Measurements from ENCODE around the gene CLASRP. TPM values are rescaled to one million over a fixed set of nuclear protein-coding genes. Genes with fewer than 3 reads are reported as not detected.
A peak's percentile ranks its signal among the peaks of the same experiment; 100 is the strongest.

CLASRP gene
- total and polyA plus RNA-seq, 2 experiments from 2014 or later, result 9.2 to 45.1 TPM

GRCh38 chr19:45079063-45079910 lies 40.4 kb downstream of the CLASRP start, which contains the start of gene GEMIN7:
Gene GEMIN7 (plus strand): TSS chr19:45079260. CDS start chr19:45090115, 10,855 bp downstream.
- Histone ChIP-seq H3K4me2 (ENCODE audit: unreplicated experiment) (peak within 1 kb of the TSS; percentile 92), H3K27ac (peak within 1 kb of the TSS; percentile 60), H4K20me1 (ENCODE audit: insufficient read depth) (no peaks in the 10 kb centered on the region), H3F3A (ENCODE audit: insufficient read depth) (peaks cover 12% of the 10 kb centered on the region; the same call in 1 of the 2 replicates), H3K79me2 (ENCODE audit: insufficient read depth) (peaks cover 47% of the 10 kb centered on the region), H3K9me2 (ENCODE audit: insufficient read depth) (no peaks in the 10 kb centered on the region), H2AFZ (peak within 1 kb of the TSS; percentile 94), H3K4me1 (ENCODE audit: insufficient read depth) (peaks cover 8% of the 10 kb centered on the region), H3K4me3 (peak within 1 kb of the TSS; percentile 96), H3K9ac (peak within 1 kb of the TSS; percentile 93), H3K27me3 (replicated peaks; ENCODE audit: insufficient read depth) (no peaks in the 10 kb centered on the region), H3K36me3 (ENCODE audit: low read depth) (no peaks in the 10 kb centered on the region), H3K9me3 (ENCODE audit: low read depth) (no peaks in the 10 kb centered on the region)
- TF ChIP-seq EZH2 (IDR thresholded peaks at IDR 0.05; ENCODE audit: insufficient read depth, poor library complexity, severe bottlenecking) (no peak), EZH2phosphoT487 (IDR thresholded peaks at IDR 0.05; ENCODE audit: insufficient read depth, low read depth) (no peak)
- in situ Hi-C loops (cut with MboI), result no loop called here
- 0 to 1% methylated on average over 58 to 60 of the region's 61 CpGs for WGBS, 2 experiments (ENCODE audit: low coverage in 1 of 2, low lambda C conversion rate in 2 of 2, missing lambda C conversion rate in 2 of 2)
- DNase-seq, result peak; percentile 92

GRCh38 chr19:45079911-45080370 lies 41.1 kb downstream of the CLASRP start:
- TF ChIP-seq EZH2phosphoT487 (IDR thresholded peaks at IDR 0.05; ENCODE audit: insufficient read depth, low read depth), result no peak
- TF ChIP-seq EZH2 (IDR thresholded peaks at IDR 0.05; ENCODE audit: insufficient read depth, poor library complexity, severe bottlenecking), result no peak
- peak overlapping the region; percentile 92 for H3K4me2 ChIP-seq (ENCODE audit: unreplicated experiment)
- no peaks in the 10 kb centered on the region for H3K27me3 ChIP-seq (replicated peaks; ENCODE audit: insufficient read depth)
- H4K20me1 ChIP-seq (ENCODE audit: insufficient read depth), result no peaks in the 10 kb centered on the region
- H3F3A ChIP-seq (ENCODE audit: insufficient read depth), result peaks cover 5% of the 10 kb centered on the region; the same call in 1 of the 2 replicates
- H3K79me2 ChIP-seq (ENCODE audit: insufficient read depth), result peaks cover 54% of the 10 kb centered on the region
- peak overlapping the region; percentile 96 for H3K4me3 ChIP-seq
- H3K9ac ChIP-seq, result peak overlapping the region; percentile 93
- H3K27ac ChIP-seq, result peak overlapping the region; percentile 60
- H3K4me1 ChIP-seq (ENCODE audit: insufficient read depth), result peaks cover 8% of the 10 kb centered on the region
- H3K9me2 ChIP-seq (ENCODE audit: insufficient read depth), result no peaks in the 10 kb centered on the region
- in situ Hi-C loops (cut with MboI), result no loop called here
- 3% methylated on average over 6 of the region's 6 CpGs for WGBS, 2 experiments (ENCODE audit: low coverage in 1 of 2, low lambda C conversion rate in 2 of 2, missing lambda C conversion rate in 2 of 2)
- no peak for DNase-seq
- H3K36me3 ChIP-seq (ENCODE audit: low read depth), result no peaks in the 10 kb centered on the region
- H2AFZ ChIP-seq, result peak overlapping the region; percentile 94
- H3K9me3 ChIP-seq (ENCODE audit: low read depth), result no peaks in the 10 kb centered on the region

- H2AFZ ChIP-seq, result no peak overlapping the region
- H3K9ac ChIP-seq, result no peak overlapping the region
- 91 to 92% methylated on average over 5 of the region's 5 CpGs for WGBS, 2 experiments (ENCODE audit: low coverage in 1 of 2, low lambda C conversion rate in 2 of 2, missing lambda C conversion rate in 2 of 2)
- peaks cover 8% of the 10 kb centered on the region for H3K4me1 ChIP-seq (ENCODE audit: insufficient read depth)
- in situ Hi-C loops (cut with MboI), result no loop called here
- H4K20me1 ChIP-seq (ENCODE audit: insufficient read depth), result no peaks in the 10 kb centered on the region
- no peaks in the 10 kb centered on the region for H3K9me2 ChIP-seq (ENCODE audit: insufficient read depth)
- H3K9me3 ChIP-seq (ENCODE audit: low read depth), result no peaks in the 10 kb centered on the region
- H3K79me2 ChIP-seq (ENCODE audit: insufficient read depth), result peaks cover 72% of the 10 kb centered on the region
- TF ChIP-seq EZH2phosphoT487 (IDR thresholded peaks at IDR 0.05; ENCODE audit: insufficient read depth, low read depth) (no peak), EZH2 (IDR thresholded peaks at IDR 0.05; ENCODE audit: insufficient read depth, poor library complexity, severe bottlenecking) (no peak)
- H3F3A ChIP-seq (ENCODE audit: insufficient read depth), result no peaks in the 10 kb centered on the region
- no peak overlapping the region for H3K4me2 ChIP-seq (ENCODE audit: unreplicated experiment)
- H3K36me3 ChIP-seq (ENCODE audit: low read depth), result no peaks in the 10 kb centered on the region
- H3K27ac ChIP-seq, result no peak overlapping the region
- H3K4me3 ChIP-seq, result no peak overlapping the region
- no peaks in the 10 kb centered on the region for H3K27me3 ChIP-seq (replicated peaks; ENCODE audit: insufficient read depth)
- no peak for DNase-seq
Observed at GRCh38 chr19:45082170-45082569, 43.3 kb downstream of the CLASRP start.

- no peaks in the 10 kb centered on the region for H4K20me1 ChIP-seq (ENCODE audit: insufficient read depth)
- H3K9me2 ChIP-seq (ENCODE audit: insufficient read depth), result no peaks in the 10 kb centered on the region
- H3K36me3 ChIP-seq (ENCODE audit: low read depth), result no peaks in the 10 kb centered on the region
- H3F3A ChIP-seq (ENCODE audit: insufficient read depth), result peaks cover 13% of the 10 kb centered on the region
- H3K9me3 ChIP-seq (ENCODE audit: low read depth), result no peaks in the 10 kb centered on the region
- no peaks in the 10 kb centered on the region for H3K4me1 ChIP-seq (ENCODE audit: insufficient read depth)
- no peak overlapping the region for H3K4me3 ChIP-seq
- WGBS, 2 experiments (ENCODE audit: low coverage in 1 of 2, low lambda C conversion rate in 2 of 2, missing lambda C conversion rate in 2 of 2), result 91 to 97% methylated on average over 4 of the region's 4 CpGs
- in situ Hi-C loops (cut with MboI), result no loop called here
- peaks cover 52% of the 10 kb centered on the region for H3K79me2 ChIP-seq (ENCODE audit: insufficient read depth)
- no peak overlapping the region for H3K27ac ChIP-seq
- H3K4me2 ChIP-seq (ENCODE audit: unreplicated experiment), result no peak overlapping the region
- no peaks in the 10 kb centered on the region for H3K27me3 ChIP-seq (replicated peaks; ENCODE audit: insufficient read depth)
- H2AFZ ChIP-seq, result no peak overlapping the region
- no peak for TF ChIP-seq EZH2 (IDR thresholded peaks at IDR 0.05; ENCODE audit: insufficient read depth, poor library complexity, severe bottlenecking)
- TF ChIP-seq EZH2phosphoT487 (IDR thresholded peaks at IDR 0.05; ENCODE audit: insufficient read depth, low read depth), result no peak
- H3K9ac ChIP-seq, result no peak overlapping the region
- no peak for DNase-seq
Observed at GRCh38 chr19:45086480-45086879, 47.6 kb downstream of the CLASRP start.
